ENCODE data around the gene TULP4.

TULP4 gene

DNA sequence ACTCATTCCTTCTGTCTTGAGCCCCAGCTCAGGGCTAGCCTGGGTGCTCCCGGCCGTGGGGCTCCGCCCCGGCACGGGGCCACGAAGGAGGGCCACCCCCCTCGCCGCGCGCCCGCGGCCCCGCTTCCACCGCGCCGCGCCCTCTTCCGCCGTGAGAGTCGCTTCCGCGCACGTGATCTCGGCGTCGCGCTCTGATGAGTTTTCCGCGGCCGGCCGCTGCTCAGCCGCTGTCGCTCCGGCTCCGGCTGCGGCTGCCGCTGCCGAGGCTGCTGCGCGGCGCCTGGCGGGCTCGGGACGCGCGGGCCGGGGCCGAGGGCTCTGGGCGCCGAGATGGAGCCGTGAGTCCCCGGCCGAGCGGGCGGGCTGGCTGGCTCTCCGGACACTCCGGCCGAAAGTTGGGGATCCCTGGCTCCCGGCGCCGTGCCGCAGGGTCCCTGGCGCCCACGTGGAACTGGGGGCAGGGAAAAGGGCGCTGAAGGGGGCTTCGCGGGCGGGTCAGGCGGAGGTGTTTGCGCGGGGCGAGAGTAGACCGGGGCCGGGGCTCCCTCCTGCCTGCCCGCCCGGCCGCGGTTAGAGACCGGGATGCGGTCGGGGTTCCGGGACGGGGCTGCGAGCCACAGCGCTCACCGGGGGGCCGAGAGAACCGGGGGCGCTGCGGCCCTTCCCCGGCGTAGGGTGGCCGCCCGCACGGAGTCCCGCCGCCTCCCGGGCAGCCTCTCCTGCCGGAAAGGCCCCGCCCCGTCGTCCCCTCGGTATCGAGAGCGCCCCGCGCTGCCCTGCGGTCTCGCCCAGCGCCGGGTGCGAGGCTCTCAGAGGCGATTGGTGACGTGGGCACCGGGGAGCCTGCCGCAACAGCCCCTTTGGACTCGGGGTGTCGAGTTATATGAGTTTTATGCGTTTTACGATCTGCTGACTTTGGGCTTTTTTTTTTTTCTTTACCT is 247.9 kb downstream of the TULP4 start, which contains the start of gene TMEM181 (continued):
- TF ChIP-seq SP7 (tag by site-specific recombination; IDR thresholded peaks at IDR 0.05) (no peak; the same call in 1 of the 2 replicates), ZNF335 (tag by site-specific recombination; conservative IDR thresholded peaks at IDR 0.05) (peak; percentile 90), ZBTB26 (tag by site-specific recombination; optimal IDR thresholded peaks at IDR 0.05) (peak; percentile 77), KLF10 (tag by site-specific recombination; IDR thresholded peaks at IDR 0.05) (peak; percentile 79), ZSCAN16 (tag by site-specific recombination; IDR thresholded peaks at IDR 0.05) (no peak), ZNF76 (tag by site-specific recombination; IDR thresholded peaks at IDR 0.05; ENCODE audit: borderline replicate concordance, low read depth) (peak; percentile 73; the same call in 1 of the 2 replicates), ZNF623 (tag by site-specific recombination; IDR thresholded peaks at IDR 0.05) (no peak), ZBTB44 (tag by site-specific recombination; IDR thresholded peaks at IDR 0.05) (peak; percentile 69; the same call in 1 of the 2 replicates), ZNF510 (tag by site-specific recombination; IDR thresholded peaks at IDR 0.05; ENCODE audit: insufficient replicate concordance) (no peak), ZNF561 (tag by site-specific recombination; IDR thresholded peaks at IDR 0.05; ENCODE audit: borderline replicate concordance) (peak; percentile 74; the same call in 1 of the 2 replicates), MEIS1 (CRISPR knock-in tag; IDR thresholded peaks at IDR 0.05; ENCODE audit: borderline replicate concordance) (peak; percentile 61; the same call in 1 of the 2 replicates), ZIC2 (tag by site-specific recombination; IDR thresholded peaks at IDR 0.05) (peak; percentile 69), ZNF768 (tag by site-specific recombination; IDR thresholded peaks at IDR 0.05) (no peak), ZNF248 (tag by site-specific recombination; IDR thresholded peaks at IDR 0.05) (no peak), KLF7 (tag by site-specific recombination; IDR thresholded peaks at IDR 0.05; ENCODE audit: borderline replicate concordance) (0 out of 2 replicates have a peak, but pooled peaks have one; percentile 32), ZNF114 (tag by site-specific recombination; IDR thresholded peaks at IDR 0.05) (no peak), KLF9 (tag by site-specific recombination; IDR thresholded peaks at IDR 0.05; ENCODE audit: low read depth) (peak; percentile 21; the same call in 1 of the 2 replicates)

- no peaks in the 10 kb centered on the region for H3K9me3 ChIP-seq (ENCODE audit: control insufficient read depth, insufficient read depth, low read depth, low read length)
- peak overlapping the region; percentile 82 for H3K4me3 ChIP-seq (ENCODE audit: low read depth, low read length)
- peaks cover 5% of the 10 kb centered on the region; the same call in 1 of the 2 replicates for H3K4me1 ChIP-seq (ENCODE audit: control insufficient read depth, insufficient read depth, low read length)
- TF ChIP-seq PBX3 (CRISPR knock-in tag; IDR thresholded peaks at IDR 0.05) (no peak), ZNF76 (tag by site-specific recombination; IDR thresholded peaks at IDR 0.05; ENCODE audit: borderline replicate concordance, low read depth) (0 out of 2 replicates have a peak, but pooled peaks have one; percentile 0), ZNF624 (tag by site-specific recombination; IDR thresholded peaks at IDR 0.05) (peak; percentile 7; the same call in 1 of the 2 replicates), ZNF19 (tag by site-specific recombination; IDR thresholded peaks at IDR 0.05; ENCODE audit: low read depth) (no peak), ZNF561 (tag by site-specific recombination; IDR thresholded peaks at IDR 0.05; ENCODE audit: borderline replicate concordance) (no peak), ZNF626 (tag by site-specific recombination; IDR thresholded peaks at IDR 0.05) (no peak), ZNF26 (tag by site-specific recombination; IDR thresholded peaks at IDR 0.05) (no peak)
- ChIA-PET CTCF (no interaction called here), POLR2A (interaction anchor here (0.6 kb wide), 1 partner anchor 21 kb away, joined by 3 read pairs; no protein-coding TSS in a partner anchor)
- H3K36me3 ChIP-seq (ENCODE audit: control insufficient read depth in 2 of 2, insufficient read depth in 1 of 2, low read length in 2 of 2), result peaks cover 0 to 4% of the 10 kb centered on the region in 2 experiments; a peak in 1 of 3 replicates
- H3K27ac ChIP-seq (ENCODE audit: extremely low read depth, low read depth, low read length), result peak overlapping the region; percentile 76; the same call in 1 of the 2 replicates
These were observed 248.6 kb downstream of the TULP4 start for GRCh38 chr6:158560836-158561320.

Measured in HEK293 (cell line).